Measurements from ENCODE around the gene SPAG16.

DNA sequence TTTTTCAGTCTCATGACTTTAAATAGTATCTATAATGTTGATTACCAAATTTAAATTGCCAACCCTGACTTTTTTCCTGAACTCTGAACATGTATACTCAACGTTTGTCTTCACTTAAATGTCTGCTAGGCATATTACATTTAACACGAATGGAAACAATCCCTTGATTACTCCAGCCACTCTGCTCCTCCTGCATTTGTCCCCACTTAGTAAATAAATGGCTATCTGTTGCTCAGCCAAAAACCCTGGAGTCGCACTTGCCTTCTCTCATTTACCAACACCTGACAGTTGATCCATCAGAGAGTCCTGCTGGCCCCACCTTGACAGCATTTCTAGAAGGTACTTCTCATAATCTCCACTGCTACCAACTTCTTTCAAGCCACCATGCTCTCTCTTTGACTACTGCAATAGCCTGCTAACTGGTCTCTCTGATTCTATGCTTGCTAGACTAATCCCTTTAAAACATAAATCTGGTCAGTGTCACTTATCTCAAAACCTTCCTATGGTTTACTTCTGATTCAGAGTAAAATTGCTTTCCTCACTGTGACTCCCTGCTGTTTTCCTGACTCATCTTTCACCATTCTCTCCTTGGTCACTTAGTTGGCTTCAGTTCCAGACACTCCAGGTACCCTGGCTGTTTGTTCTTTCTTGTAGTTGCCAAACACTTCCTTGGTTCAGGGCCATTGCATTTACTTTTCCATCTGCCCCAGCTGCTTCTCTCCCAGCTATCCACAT is 31.9 kb downstream of the SPAG16 start:
- TF ChIP-seq CTCF (IDR thresholded peaks at IDR 0.05 in 4 of 5, conservative IDR thresholded peaks at IDR 0.05 in 1 of 5), result no peak
- TF ChIP-seq POLR2A (IDR thresholded peaks at IDR 0.05), result no peak
